SK-N-SH (cell line): ENCODE measurements around the gene PACSIN1.

Source experiments
- EP300 ChIP-seq, 2 experiments: IDR thresholded peaks; 2 replicates each; pipeline versions ENCODE4 v1.4.0 to v1.6.1; 2012; ENCODE audit warnings: borderline replicate concordance in 1 of 2, low read depth in 1 of 2, low read length in 1 of 2
- FOXM1 ChIP-seq: IDR thresholded peaks from 2 replicates; pipeline ENCODE4 v1.4.0; 2012; ENCODE audit warnings: low read depth, mild to moderate bottlenecking
- SIN3A ChIP-seq: IDR thresholded peaks from 2 replicates; pipeline ENCODE4 v1.6.1; 2012; ENCODE audit warnings: low read depth, mild to moderate bottlenecking, low read length, moderate library complexity, borderline replicate concordance
- TF ChIP-seq, protein P1 (sequence below): IDR thresholded peaks from 2 replicates; pipeline ENCODE4 v1.4.0; 2012; ENCODE audit warnings: low read depth, borderline replicate concordance
- TF ChIP-seq, protein P2 (sequence below): fragments of 150-350 bp; IDR thresholded peaks from 2 replicates; pipeline ENCODE4 v1.6.1; 2016; ENCODE audit warnings: mild to moderate bottlenecking, low read depth, low read length
- TF ChIP-seq, protein P3 (sequence below): fragments of 200-600 bp; sonication (generic); IDR thresholded peaks from 2 replicates; pipeline ENCODE4 v1.6.1; 2017; ENCODE audit warnings: antibody characterized with exemption, mild to moderate bottlenecking, moderate library complexity

DNA sequence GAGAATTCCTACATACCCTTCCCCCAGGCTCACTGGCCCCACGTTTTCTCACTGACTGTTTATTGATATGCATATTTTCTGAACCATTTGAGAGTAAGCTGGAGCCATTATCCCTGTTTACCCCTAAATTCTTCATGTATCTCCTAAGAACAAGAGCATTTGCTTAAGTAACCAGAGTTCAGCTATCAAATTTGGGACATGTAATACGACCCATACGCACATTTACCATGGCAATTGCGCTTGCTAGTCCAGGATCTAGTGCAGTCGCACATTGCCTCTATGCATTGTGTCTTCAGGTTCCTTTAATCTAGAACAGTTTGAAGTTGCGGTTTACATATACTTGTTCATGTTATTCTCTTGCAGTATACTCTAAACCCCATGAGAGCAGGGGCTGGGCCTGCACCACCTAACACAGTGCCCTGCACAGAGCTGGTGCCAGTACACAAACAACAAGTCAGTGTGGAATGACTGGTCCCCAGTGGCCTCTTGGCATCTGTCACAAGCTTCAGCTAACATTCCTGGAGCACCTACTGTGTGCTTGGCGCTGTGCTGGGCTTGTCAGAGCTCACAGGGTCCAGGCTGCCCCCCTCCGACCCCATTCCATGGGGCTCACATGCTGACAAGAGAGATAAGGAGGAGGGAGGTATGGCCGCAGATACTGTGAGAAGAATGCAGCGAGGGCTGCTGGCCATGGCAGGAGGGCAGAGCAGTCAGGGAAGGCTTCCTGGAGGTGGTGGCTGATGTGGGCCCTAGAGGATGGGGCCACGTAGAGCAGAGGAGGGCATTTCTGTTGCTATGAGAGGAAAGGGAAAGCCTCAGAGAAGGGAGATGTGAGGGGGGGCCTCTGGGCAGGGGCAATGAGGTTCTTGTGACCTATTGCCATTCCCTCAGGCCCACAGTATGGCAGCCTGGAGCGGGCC lies 62.1 kb downstream of the PACSIN1 start:
- TF ChIP-seq, protein P1, sequence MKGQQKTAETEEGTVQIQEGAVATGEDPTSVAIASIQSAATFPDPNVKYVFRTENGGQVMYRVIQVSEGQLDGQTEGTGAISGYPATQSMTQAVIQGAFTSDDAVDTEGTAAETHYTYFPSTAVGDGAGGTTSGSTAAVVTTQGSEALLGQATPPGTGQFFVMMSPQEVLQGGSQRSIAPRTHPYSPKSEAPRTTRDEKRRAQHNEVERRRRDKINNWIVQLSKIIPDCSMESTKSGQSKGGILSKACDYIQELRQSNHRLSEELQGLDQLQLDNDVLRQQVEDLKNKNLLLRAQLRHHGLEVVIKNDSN = no peak
- TF ChIP-seq, protein P2, sequence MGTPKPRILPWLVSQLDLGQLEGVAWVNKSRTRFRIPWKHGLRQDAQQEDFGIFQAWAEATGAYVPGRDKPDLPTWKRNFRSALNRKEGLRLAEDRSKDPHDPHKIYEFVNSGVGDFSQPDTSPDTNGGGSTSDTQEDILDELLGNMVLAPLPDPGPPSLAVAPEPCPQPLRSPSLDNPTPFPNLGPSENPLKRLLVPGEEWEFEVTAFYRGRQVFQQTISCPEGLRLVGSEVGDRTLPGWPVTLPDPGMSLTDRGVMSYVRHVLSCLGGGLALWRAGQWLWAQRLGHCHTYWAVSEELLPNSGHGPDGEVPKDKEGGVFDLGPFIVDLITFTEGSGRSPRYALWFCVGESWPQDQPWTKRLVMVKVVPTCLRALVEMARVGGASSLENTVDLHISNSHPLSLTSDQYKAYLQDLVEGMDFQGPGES = no peak
- TF ChIP-seq, protein P3, sequence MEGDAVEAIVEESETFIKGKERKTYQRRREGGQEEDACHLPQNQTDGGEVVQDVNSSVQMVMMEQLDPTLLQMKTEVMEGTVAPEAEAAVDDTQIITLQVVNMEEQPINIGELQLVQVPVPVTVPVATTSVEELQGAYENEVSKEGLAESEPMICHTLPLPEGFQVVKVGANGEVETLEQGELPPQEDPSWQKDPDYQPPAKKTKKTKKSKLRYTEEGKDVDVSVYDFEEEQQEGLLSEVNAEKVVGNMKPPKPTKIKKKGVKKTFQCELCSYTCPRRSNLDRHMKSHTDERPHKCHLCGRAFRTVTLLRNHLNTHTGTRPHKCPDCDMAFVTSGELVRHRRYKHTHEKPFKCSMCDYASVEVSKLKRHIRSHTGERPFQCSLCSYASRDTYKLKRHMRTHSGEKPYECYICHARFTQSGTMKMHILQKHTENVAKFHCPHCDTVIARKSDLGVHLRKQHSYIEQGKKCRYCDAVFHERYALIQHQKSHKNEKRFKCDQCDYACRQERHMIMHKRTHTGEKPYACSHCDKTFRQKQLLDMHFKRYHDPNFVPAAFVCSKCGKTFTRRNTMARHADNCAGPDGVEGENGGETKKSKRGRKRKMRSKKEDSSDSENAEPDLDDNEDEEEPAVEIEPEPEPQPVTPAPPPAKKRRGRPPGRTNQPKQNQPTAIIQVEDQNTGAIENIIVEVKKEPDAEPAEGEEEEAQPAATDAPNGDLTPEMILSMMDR = no peak
- no peak for TF ChIP-seq FOXM1
- TF ChIP-seq SIN3A = no peak
- no peak for TF ChIP-seq EP300 (IDR thresholded peaks at IDR 0.05; ENCODE audit: borderline replicate concordance in 1 of 2, low read depth in 1 of 2, low read length in 1 of 2)
